Right hindlimb (tissue), 1 donor: ENCODE measurements around the gene NHS.
A peak's percentile ranks its signal among the peaks of the same experiment; 100 is the strongest.

ENCODE experiments used
- DNase-seq: peaks from one replicate; pipeline ENCODE4 v3.0.0-alpha.2; 2018

The NHS gene

DNA sequence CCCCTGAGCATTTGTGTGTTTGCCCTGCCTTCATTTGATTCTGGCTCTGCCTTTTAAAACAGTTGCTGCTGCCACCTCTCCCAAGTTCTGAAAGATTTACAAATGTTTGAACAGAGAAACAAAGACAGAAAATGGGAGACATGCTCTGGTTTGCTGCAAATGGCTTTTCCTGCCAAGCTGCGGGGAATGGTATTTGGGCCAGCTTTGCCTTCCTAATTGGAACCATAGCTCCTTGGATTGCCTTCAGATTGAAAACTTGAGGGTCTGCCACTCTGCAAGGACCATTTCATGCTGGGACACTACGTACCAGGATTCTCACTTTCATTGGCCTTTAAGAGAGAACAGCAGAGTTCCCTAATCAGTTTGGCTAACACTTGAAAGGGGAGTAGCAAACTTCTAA lies 74.9 kb downstream of the NHS start:
- DNase-seq: no peak

DNA sequence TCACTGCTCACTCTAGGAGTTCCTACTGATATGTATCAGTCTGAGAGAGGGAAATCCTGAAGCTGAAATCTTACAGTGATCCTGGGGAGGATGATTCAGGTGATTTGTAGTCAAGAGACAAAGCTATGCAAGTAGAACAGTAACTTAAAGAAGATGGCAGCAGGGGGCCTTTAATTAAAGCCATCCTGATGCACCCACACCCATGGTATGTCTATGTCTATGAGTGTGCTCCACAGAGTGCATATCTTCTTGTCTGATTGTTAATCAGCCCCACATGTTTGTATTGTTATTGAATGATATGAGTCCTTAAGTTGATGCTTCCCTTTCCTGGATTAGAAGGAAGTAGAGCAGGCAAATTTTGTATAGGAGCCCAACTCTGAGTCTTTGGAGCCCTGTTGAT lies 78.8 kb downstream of the NHS start:
- no peak for DNase-seq

DNA sequence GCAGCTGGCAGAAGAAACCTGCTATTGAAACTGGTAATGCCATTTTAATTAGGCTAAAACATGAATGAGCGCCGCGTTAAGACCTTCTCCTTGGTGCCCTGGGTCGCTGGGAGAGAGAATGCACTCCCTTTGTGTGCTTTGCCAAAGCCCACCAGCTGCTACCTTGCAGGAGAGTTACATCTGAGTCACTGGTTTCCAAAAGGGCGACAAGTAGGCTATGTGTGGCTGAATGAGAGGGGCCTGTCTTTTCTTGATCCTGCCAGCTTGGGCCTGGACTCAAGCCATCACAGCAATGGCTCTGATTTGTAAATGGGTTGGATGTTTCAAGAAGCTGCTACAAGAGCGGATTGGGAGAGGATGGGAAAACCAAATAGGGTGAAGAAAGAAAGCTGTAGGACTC lies 81.5 kb downstream of the NHS start:
- DNase-seq: no peak

DNA sequence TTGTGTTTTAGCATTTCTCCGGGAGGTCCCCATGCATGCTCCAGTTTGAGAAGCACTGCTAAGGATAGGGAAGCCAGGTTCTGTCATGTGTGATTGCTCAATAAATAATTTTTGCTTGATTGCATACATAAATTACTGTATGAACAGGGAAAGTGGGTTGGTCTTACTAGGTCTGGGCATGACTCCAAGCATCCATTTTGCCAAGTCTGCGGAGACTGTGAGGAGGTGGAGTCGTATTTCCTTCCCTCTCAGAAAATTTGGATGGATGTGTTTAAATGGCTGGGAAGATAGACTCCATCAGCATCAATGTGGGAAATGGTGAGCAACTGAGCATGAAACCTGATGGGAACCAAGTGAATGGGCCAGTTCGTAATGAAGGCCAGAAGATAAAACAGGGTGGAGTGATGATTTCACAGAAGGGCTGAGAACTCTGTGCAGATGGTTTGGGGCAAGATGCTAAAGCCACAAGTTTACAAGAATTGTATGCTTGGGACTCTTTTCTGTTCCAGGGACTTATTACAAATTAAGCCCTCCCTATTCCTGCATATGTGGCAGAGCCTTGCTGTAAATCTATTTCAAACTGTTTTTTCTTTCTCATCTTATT lies 84.1 kb downstream of the NHS start:
- peak; percentile 75 for DNase-seq

DNA sequence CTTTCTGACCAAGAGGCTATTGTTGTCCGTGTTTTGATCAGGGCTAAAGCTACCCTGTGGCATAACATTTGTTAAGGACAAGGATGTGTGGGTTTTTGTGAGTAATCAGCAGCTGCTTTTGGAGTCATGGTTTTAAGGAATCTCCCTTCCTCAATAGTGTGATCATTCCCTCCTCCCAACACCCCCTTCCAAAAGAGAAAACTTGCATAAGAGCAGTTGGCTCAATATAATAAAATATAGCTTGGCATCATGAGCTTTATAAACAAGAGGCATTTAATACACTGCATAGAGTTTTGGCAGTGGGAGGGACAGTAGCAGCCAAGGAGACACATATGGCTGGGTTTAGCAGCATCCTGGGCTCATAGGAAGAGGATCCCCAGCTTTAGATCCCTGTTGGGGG lies 84.7 kb downstream of the NHS start:
- no peak for DNase-seq

GRCh38 chrX:17462881-17463280 lies 87.9 kb downstream of the NHS start:
- DNase-seq: no peak

GRCh38 chrX:17464194-17464593 lies 89.2 kb downstream of the NHS start:
- DNase-seq: no peak

- DNase-seq: no peak
Observed at GRCh38 chrX:17465201-17465600, 90.2 kb downstream of the NHS start.

DNA sequence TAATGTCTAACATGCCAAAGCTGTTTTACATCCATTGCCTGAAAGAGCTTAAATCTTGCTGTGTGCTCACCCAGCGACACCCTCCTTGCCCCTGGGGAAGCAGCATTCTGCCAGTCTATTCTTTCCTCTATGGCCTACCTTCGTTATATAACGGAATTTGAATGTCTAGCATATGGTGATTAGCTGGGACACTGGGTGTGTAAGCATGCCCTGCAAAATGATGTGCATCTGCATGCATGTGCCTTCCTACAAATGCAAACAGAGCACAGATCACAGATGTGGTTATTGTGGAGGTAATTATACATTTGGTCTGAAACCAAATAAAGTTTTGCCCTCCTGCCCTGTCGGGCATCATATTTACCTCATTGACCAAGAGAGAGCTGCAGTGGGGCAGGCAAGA lies 90.8 kb downstream of the NHS start:
- no peak for DNase-seq

DNA sequence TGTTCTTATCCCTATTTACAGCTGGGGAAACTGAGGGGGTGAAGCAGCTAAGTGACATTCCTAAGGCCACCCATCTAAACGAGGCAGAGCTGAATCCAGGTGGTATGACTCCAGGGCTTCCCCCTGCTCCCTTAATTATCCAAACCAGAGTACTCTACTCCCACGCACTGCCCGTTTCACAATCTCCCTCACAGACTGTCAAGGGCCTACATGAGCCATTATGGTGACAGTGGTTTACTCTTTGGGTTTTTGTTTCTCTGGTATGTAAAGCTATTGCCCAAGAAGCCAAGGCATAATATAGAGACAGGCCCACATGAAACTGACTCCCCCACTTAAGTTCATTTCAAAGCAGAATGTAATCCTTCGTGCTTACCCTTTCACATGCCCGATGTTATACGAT lies 95.1 kb downstream of the NHS start:
- no peak for DNase-seq

DNA sequence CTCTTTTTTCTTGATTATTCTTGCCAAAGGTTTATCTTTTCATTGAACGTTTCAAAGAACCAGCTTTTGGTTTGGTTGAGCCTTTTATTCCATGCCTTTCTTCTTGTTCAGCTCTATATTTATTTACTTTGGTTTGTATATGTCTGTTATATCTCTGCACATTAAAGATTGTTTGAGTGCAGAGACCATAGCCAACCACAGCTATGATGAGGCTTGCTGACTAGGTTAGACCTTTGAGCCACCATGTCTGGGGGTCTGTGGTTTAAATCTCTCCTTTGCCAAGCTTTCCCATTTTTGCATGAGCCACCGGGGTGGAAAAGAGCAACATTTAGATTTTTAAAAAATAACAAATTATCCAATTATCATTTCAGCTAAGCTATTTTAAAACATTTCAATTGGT lies 96.1 kb downstream of the NHS start:
- DNase-seq: no peak

DNA sequence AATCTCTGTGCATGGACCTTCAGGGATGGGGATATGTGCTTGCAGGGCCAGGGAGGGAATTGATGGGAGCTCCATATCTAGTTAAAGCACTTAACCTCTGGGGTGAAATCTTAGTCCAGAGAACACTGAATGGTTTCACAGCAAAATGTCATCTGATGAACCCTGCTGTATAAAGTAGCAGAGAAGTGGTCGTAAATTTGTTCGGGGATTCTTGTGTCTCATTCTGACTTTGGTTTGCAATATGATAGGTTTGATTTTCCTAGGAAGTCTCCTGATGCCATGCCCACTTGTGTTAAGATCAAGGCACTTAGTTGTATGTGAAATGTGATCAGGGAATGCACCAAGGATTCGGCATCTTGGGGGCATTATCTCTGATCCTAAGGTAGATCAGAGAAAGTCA lies 96.9 kb downstream of the NHS start:
- DNase-seq: no peak

DNA sequence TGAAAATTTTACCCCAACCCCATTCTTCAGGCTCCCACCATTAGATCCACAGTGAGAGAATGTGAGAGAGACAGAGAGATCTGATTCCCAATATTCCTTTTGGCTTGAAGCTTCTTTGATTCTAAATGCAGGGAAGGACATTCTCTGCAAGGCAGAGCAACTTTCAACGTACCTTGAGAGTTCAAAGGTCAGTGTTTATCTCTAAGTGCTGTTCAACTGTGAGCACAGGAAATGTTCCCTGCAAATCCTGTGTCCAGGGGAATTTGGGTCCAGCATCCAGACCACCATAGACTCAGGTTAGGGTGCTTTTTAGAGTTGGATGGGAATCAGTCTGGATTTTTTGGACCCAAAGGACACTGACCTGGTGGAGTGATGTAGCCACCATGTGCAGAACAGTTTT lies 97.4 kb downstream of the NHS start:
- DNase-seq: no peak

DNA sequence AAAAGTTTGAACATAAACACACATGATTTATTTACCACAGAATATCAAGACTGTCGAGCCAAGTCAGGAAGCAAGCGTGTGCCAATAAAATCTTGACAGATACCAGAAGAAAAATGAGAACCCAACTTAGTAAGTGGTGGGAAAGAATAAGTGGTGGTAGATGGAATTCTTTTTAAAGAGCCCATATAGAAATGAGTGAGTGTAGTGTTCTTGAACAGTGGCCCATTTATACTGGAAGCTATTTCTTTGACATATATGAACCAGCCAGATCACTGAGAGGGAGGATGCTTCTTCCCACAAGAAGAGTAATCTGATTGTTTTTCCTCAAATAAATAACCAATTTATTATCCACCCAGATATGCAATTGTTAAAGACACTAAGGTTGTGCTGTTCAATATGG lies 98.0 kb downstream of the NHS start:
- DNase-seq: no peak

GRCh38 chrX:17474892-17475291 lies 99.9 kb downstream of the NHS start:
- no peak for DNase-seq

- DNase-seq: no peak
Observed at GRCh38 chrX:17475449-17476217, 100.6 kb downstream of the NHS start.

DNA sequence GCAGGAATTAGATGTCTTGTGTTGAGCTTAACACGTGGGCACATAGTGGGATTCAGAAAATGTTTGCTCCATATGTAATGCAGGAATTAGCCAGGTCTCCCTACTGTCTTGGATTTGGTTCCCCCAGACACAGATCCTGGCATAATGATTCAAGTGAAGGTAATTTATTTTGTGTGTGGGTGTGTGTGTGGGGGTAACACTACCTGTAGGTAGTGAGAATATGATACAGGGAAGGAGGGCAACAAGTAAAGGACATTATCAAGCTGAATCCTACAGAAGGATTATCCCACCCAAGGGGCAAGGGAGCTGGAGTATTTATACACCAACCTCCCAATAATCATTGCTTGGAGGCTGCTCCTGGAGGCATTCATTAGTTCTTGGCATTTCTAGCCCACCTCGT lies 101.4 kb downstream of the NHS start:
- no peak for DNase-seq

- no peak for DNase-seq
Observed at GRCh38 chrX:17481086-17481485, 106.1 kb downstream of the NHS start.

DNA sequence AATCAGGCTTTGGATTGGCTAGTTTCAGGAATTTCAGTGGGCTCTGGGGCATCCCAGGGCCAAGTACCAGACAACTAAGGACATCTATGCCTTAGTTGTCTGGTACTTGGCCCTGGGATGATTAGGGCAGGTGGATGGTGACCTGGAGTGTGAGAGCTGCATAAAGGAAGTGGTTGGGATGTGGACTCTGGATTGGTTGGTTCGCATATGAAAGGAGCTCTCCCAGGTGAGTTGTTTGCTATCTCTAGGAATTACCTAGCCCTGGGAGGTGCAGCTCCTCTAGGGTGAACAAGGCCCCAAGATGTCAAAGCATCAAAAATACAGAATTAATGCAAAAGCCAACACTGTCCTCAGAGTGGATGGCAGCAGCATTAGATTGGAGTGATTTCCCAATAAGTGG lies 109.6 kb downstream of the NHS start:
- DNase-seq: no peak

DNA sequence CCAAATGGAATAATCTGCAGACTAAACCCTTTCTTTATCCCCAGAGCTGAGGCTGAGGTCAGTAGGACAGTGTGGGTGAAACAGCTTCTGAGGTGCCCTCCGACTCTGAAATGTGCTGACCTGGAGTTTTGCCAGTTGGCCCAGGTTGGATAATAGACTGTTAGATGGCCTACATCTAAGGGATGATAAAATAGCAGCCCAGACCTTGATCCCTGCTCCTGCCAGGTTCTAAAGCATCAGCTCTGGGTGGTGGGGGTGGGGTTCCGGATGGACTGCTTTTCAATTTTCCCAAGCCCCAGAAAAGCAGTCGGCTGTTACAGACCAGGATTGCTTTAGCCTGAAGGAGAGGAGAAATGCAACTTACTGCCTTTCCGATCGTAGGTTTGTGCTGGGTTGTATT lies 110.4 kb downstream of the NHS start:
- DNase-seq: no peak

GRCh38 chrX:17488036-17488435 lies 113.0 kb downstream of the NHS start:
- no peak for DNase-seq

GRCh38 chrX:17494216-17494615 lies 119.2 kb downstream of the NHS start:
- DNase-seq: no peak

GRCh38 chrX:17495052-17495451 lies 120.1 kb downstream of the NHS start:
- no peak for DNase-seq

DNA sequence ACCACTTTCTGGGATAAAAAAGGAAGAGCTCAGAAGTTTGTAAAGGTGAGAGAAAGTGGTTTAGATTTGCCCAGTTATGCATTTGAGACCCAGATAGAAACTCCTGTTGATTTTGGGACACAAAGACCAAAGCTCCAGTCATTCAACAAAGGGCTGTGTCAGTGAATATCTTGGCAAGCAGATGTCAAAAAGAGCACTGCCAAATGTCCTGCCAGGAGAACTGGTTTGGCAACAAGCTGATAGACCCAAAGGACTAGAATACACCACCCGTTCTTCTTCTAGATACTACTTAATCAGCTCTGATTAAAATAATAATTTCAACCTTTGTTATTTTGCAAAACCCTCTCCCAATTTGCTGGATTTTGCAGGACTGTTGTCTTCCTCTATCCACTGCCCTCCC lies 121.4 kb downstream of the NHS start:
- no peak for DNase-seq

DNA sequence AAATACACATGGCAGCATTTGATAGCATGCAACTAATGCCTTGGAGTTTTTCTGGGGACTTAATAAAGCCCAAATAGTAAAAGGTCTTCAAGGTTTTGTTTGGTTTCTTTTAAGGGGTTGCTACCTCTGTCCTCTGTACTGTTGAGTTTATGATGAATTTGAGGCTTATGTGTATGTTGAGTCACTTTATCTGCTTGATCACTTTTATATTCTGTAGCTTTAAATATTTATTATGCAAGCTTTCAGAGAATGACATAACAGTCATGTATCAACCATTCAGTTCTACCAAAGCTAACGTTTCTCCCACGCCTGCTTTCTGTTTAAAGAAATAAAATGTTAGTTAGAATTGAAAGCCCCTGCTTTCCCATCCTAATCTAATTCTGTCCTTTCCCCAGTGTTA lies 122.2 kb downstream of the NHS start:
- no peak for DNase-seq
